Muscle layer of duodenum (tissue), 2 donors: Measurements from ENCODE around the gene ROR2.
A peak's percentile ranks its signal among the peaks of the same experiment; 100 is the strongest.

Experiments
- H3K27ac ChIP-seq: one replicate; pipeline ENCODE4 v1.7.0; 2013; ENCODE audit warnings: mild to moderate bottlenecking, low read length
- H3K27me3 ChIP-seq: one replicate; pipeline ENCODE4 v1.7.0; 2013; ENCODE audit warnings: low read depth, mild to moderate bottlenecking, control low read depth, low read length
- H3K36me3 ChIP-seq, 2 donors: one replicate each; pipeline ENCODE4 v1.7.0; 2013; ENCODE audit warnings: low read length in 2 of 2, control low read depth in 1 of 2, mild to moderate bottlenecking in 1 of 2; ENCODE audit not compliant: insufficient read depth in 2 of 2, control insufficient read depth in 1 of 2
- H3K4me1 ChIP-seq, 2 donors: one replicate each; pipeline ENCODE4 v1.7.0; 2013; ENCODE audit warnings: low read length in 2 of 2, mild to moderate bottlenecking in 2 of 2, control low read depth in 1 of 2, moderate library complexity in 1 of 2; ENCODE audit not compliant: insufficient read depth in 2 of 2, control insufficient read depth in 1 of 2
- H3K4me3 ChIP-seq, 2 donors: one replicate each; pipeline ENCODE4 v1.7.0; 2013; ENCODE audit warnings: low read length in 2 of 2, low read depth in 1 of 2, mild to moderate bottlenecking in 1 of 2
- H3K9me3 ChIP-seq, 2 donors: one replicate each; pipeline ENCODE4 v1.7.0; 2013; ENCODE audit warnings: low read length in 2 of 2, control low read depth in 1 of 2, mild to moderate bottlenecking in 1 of 2; ENCODE audit not compliant: control insufficient read depth in 1 of 2
- donor health status: healthy.

ROR2 gene

GRCh38 chr9:91967259-91967658, 17.2 kb upstream of the ROR2 start:
- no peaks in the 10 kb centered on the region for H3K36me3 ChIP-seq
- peaks cover 0 to 4% of the 10 kb centered on the region in 2 donors for H3K9me3 ChIP-seq
- H3K4me1 ChIP-seq = peaks cover 0 to 3% of the 10 kb centered on the region in 2 donors
- no peaks in the 10 kb centered on the region for H3K27me3 ChIP-seq
- H3K4me3 ChIP-seq = no peak overlapping the region
- no peak overlapping the region for H3K27ac ChIP-seq

GRCh38 chr9:91966503-91966902, 16.5 kb upstream of the ROR2 start:
- Histone ChIP-seq H3K4me3 (no peak overlapping the region), H3K27ac (no peak overlapping the region), H3K9me3 (peaks cover 0 to 4% of the 10 kb centered on the region in 2 donors), H3K4me1 (no peaks in the 10 kb centered on the region), H3K27me3 (no peaks in the 10 kb centered on the region), H3K36me3 (no peaks in the 10 kb centered on the region)

GRCh38 chr9:91963711-91964240, 13.7 kb upstream of the ROR2 start:
- Histone ChIP-seq H3K27me3 (no peaks in the 10 kb centered on the region), H3K27ac (no peak overlapping the region), H3K9me3 (peaks cover 3 to 4% of the 10 kb centered on the region in 2 donors), H3K4me1 (no peaks in the 10 kb centered on the region), H3K4me3 (no peak overlapping the region), H3K36me3 (no peaks in the 10 kb centered on the region)

GRCh38 chr9:91960367-91960766, 10.3 kb upstream of the ROR2 start:
- Histone ChIP-seq H3K4me1 (no peaks in the 10 kb centered on the region), H3K36me3 (no peaks in the 10 kb centered on the region), H3K27me3 (no peaks in the 10 kb centered on the region), H3K4me3 (no peak overlapping the region), H3K9me3 (peaks cover 3 to 4% of the 10 kb centered on the region in 2 donors), H3K27ac (no peak overlapping the region)

- Histone ChIP-seq H3K36me3 (no peaks in the 10 kb centered on the region), H3K4me1 (peaks cover 0 to 7% of the 10 kb centered on the region in 2 donors), H3K4me3 (no peak overlapping the region), H3K27ac (no peak overlapping the region), H3K9me3 (peaks cover 0 to 3% of the 10 kb centered on the region in 2 donors), H3K27me3 (no peaks in the 10 kb centered on the region)
These were observed 8.1 kb upstream of the ROR2 start for GRCh38 chr9:91958174-91958573.

- H3K27ac ChIP-seq = no peak overlapping the region
- peaks cover 3 to 23% of the 10 kb centered on the region in 2 donors for H3K4me1 ChIP-seq
- H3K27me3 ChIP-seq = peaks cover 8% of the 10 kb centered on the region
- H3K36me3 ChIP-seq = no peaks in the 10 kb centered on the region
- H3K9me3 ChIP-seq = peaks cover 0 to 5% of the 10 kb centered on the region in 2 donors
- peak overlapping the region in 1 of 2 donors; percentile 31 for H3K4me3 ChIP-seq
These were observed 4.9 kb upstream of the ROR2 start for GRCh38 chr9:91954841-91955471.

GRCh38 chr9:91953718-91954117, 3.7 kb upstream of the ROR2 start:
- Histone ChIP-seq H3K4me1 (peaks cover 3 to 27% of the 10 kb centered on the region in 2 donors), H3K27ac (no peak overlapping the region), H3K9me3 (peaks cover 0 to 5% of the 10 kb centered on the region in 2 donors), H3K36me3 (no peaks in the 10 kb centered on the region), H3K4me3 (no peak overlapping the region), H3K27me3 (peaks cover 9% of the 10 kb centered on the region)

- no peak overlapping the region for H3K4me3 ChIP-seq
- no peak overlapping the region for H3K27ac ChIP-seq
- peaks cover 0 to 5% of the 10 kb centered on the region in 2 donors for H3K9me3 ChIP-seq
- H3K27me3 ChIP-seq = peaks cover 17% of the 10 kb centered on the region
- H3K36me3 ChIP-seq = no peaks in the 10 kb centered on the region
- peaks cover 3 to 29% of the 10 kb centered on the region in 2 donors for H3K4me1 ChIP-seq
These were observed 2.0 kb upstream of the ROR2 start for GRCh38 chr9:91951944-91952520.

- peaks cover 0 to 5% of the 10 kb centered on the region in 2 donors for H3K9me3 ChIP-seq
- peaks cover 17% of the 10 kb centered on the region for H3K27me3 ChIP-seq
- no peaks in the 10 kb centered on the region for H3K36me3 ChIP-seq
- H3K4me1 ChIP-seq = peaks cover 6 to 28% of the 10 kb centered on the region in 2 donors
- H3K27ac ChIP-seq = peak overlapping the region; percentile 23
- peak overlapping the region; percentile 63 to 80 for H3K4me3 ChIP-seq
These were observed 559 bp downstream of the ROR2 start for GRCh38 chr9:91949392-91949945.

- H3K9me3 ChIP-seq = peaks cover 0 to 5% of the 10 kb centered on the region in 2 donors
- H3K4me1 ChIP-seq = peaks cover 6 to 27% of the 10 kb centered on the region in 2 donors
- H3K4me3 ChIP-seq = peak overlapping the region; percentile 63 to 80
- no peaks in the 10 kb centered on the region for H3K36me3 ChIP-seq
- H3K27me3 ChIP-seq = peaks cover 17% of the 10 kb centered on the region
- H3K27ac ChIP-seq = peak overlapping the region; percentile 74
These were observed 1.2 kb downstream of the ROR2 start for GRCh38 chr9:91948597-91949391.

GRCh38 chr9:91948101-91948596, 1.9 kb downstream of the ROR2 start:
- H3K4me1 ChIP-seq = peaks cover 6 to 27% of the 10 kb centered on the region in 2 donors
- H3K27ac ChIP-seq = peak overlapping the region; percentile 74
- H3K4me3 ChIP-seq = peak overlapping the region; percentile 63 to 80
- H3K36me3 ChIP-seq = no peaks in the 10 kb centered on the region
- H3K9me3 ChIP-seq = peaks cover 0 to 5% of the 10 kb centered on the region in 2 donors
- peaks cover 17% of the 10 kb centered on the region for H3K27me3 ChIP-seq
